NCI-H526 treated with DMSO at 0.1 percent for 48 hours (cell line): ENCODE measurements around the gene COL27A1.

Experiments
- DNase-seq: peaks from one replicate; lab custom pipeline; 2025; lab: John Stamatoyannopoulos, UW

Gene COL27A1

DNA sequence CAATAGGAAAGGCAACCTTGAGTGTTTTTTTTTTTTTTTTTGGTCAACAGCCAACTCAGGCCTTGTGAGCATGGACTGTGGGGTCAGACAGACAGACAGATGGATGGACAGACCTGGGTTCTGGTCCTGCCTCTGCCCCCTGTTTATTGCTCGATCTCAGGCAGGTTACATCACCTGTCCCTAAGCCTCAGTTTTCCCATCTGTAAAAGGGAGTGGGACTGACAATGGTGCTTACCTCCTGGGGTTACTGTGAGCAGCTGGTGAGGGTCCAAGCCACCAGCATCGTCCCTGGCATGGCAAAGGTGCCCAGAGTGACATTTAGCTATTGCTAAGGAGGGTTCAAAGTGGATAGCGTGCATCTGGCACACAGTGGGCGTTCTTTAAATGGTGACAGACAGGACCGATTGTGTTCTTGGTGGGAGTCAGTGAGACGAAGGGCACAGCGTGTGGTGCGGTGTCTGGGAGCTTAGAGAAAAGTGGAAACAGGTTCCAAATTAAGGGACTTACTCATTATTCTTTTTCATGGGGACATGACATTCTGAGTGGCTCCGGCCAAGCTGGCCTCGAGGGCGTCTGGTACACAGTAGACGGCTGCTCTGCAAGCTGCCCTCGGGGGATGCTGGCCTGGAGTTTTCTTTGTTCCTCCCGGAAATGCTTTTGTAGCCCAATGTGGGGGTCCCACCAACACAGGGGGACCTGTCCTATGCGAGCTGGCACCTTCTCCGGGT, 72.1 kb downstream of the COL27A1 start:
- no peak for DNase-seq

GRCh38 chr9:114228016-114228808, 72.9 kb downstream of the COL27A1 start:
- no peak for DNase-seq

GRCh38 chr9:114229295-114229694, 74.0 kb downstream of the COL27A1 start:
- DNase-seq, result no peak

GRCh38 chr9:114230068-114230467, 74.7 kb downstream of the COL27A1 start:
- no peak for DNase-seq

DNA sequence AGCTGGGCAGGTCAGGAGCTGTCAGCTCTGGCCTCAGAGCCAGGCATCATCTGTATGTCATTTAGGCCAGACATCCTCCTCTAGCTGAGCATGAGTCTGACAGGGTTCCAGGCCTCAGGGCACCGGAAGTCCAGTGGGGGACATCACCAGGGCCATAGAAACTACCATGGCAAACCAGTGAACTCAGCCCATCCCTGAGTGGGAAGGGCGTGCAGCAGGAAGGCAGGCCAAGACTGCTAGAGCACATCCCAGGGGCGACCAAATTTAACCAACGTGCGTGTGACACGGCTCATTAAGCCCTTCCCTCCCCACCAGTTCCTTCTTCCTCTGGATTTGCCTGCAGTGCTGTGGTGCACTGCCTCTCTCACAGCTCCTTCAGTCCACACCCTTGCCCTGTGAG, 75.9 kb downstream of the COL27A1 start:
- no peak for DNase-seq

- no peak for DNase-seq
Measured at GRCh38 chr9:114231719-114232449, 76.5 kb downstream of the COL27A1 start.

- DNase-seq, result no peak
Measured at GRCh38 chr9:114233491-114234185, 78.3 kb downstream of the COL27A1 start.

DNA sequence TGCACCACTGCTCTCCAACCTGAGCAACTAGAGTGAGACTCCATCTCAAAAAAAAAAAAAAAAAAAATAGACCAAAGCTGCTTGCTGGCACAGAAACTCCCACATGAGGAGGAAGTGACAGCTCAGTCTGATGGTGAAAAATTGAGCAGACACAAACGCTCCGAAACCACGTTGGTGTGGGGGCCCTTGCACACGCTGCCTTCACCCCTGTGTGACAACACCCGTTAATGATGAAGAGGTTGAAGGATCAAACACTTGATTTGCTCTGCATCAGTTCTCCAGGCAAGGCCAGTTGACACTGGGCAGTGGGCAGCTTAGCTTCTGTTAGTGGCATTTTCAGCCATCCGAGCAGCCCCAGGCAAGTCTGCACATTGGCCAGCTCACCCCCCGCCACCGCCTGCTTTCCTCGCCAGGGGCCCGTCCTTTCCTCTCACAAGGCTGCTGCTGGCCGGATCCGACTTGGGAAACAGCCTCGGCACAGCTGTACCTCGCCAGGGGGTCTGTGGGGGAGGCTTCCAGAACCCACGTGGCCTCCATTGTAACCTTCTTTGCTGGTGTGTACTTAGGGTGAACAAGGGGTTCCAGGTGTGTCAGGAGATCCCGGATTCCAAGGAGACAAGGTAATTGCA, 79.8 kb downstream of the COL27A1 start:
- no peak for DNase-seq

DNA sequence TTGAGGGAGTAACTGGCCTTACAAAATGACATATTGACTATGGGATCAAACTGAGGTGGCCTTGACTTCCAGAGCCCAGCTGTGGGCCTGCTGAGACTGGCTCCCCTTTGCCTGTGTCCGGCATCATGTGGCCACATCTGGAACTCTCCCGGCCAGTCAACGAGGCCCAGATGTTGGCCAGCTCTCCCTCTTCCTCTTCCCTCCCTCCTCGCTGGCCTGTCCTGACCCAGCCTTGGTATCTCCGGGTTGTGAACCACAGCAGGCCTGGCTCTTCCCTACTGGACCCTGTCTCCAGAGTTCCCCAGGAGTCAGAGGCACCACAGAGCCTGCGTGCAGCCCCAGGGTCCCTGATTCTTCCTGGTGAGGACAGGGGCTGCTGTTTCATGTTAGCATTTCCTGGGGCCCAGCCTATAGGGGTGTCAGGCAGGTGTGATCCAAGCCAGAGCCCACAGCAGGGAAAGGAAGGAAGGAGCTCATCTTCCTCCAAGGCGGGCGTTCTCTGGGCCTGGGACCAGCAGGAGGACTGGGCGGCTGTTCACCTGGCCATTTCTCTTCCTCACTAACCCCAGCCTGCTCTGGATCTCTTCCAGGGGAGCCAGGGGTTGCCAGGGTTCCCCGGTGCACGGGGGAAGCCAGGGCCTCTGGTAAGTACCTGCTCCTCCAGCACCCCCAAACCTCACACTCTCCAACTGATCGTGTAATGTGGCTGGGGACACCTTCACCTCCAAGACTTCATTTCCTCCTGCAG, 81.2 kb downstream of the COL27A1 start:
- no peak for DNase-seq

- no peak for DNase-seq
Measured at GRCh38 chr9:114237247-114237646, 81.9 kb downstream of the COL27A1 start.

DNA sequence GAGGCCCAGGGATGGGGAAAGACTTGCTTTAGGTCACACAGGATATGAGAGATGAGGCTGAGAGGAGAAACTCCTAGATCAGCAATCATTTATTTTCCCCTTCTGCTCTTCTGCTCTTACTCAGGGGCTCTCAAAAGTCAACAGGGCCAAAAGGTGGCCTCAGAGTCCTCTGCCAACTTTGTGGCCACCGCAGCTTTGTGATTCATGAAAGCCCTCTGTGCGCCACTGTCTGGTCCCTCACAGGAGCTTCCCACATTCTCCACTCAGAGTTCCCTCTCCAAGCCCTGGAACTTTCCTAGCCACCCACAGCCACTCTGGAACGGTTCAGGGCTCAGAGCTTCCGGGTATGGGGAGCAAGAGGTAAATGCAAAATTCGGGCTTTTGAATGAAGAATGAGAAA, 82.4 kb downstream of the COL27A1 start:
- DNase-seq, result no peak

DNA sequence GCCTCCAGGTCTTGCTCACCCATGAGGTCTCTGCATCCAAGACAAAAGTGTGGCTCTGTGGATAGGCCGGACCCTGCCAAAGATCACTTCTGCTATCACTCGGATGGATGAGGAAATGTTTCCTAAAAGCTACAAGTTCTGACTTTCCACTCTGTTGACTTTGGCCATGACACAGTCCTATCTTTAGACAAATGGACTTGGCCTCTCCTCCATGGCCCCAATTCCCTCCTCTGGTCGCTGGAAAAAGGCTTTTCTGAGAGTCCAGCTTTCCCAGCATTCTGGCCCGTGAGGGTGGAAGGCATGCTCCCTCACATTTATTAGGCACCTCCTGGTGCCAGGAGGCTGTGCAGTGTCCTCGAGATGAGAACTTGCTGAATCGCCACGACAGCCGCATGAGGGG, 83.1 kb downstream of the COL27A1 start:
- no peak for DNase-seq

DNA sequence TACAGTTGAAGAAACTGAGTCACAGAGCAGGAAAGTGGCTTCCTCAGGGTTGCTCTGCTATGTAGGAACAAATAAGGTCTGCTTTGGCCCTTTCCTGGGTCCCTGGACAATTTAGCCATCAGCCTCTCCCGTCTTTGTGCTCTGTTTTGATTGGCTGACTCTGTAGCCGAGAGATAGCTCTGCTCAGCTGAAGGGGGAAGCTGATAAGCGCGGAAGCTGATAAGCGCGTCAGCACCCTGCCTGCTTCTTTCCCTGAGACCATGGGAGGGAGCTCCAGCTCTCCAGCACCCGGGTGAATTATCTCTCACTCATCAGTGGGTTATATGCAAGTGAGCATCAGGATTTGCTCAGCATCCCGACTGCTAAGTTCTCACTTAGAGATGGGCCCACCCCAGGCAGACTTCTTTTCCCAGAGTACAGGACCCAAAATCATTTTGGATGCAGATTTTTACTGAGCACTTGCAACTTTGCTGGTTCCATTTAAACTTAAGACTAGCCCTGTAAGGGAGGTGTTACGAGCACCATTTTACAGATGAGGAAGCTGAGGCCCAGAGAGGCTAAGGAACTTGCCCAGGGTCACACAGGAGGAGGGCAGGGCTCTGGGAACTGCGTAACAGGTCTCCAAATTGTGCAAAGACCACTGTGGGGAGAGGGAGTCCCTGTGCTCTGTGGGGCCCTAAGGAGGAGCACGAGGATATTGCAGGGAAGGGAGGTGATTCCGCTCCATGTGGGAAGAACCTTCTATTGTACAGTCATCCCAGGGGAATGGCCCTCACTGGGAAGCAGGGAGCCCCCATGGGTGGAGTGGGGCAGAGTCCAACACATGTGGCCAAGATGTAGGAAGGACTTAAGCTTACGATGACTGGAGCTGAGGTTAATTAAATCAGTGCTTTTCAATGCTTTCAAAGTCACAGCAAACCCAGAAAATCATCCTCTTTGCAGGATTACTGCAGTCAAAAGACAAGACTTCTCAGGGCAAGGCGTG, 83.8 kb downstream of the COL27A1 start:
- no peak for DNase-seq

- no peak for DNase-seq
Measured at GRCh38 chr9:114240216-114240615, 84.9 kb downstream of the COL27A1 start.

DNA sequence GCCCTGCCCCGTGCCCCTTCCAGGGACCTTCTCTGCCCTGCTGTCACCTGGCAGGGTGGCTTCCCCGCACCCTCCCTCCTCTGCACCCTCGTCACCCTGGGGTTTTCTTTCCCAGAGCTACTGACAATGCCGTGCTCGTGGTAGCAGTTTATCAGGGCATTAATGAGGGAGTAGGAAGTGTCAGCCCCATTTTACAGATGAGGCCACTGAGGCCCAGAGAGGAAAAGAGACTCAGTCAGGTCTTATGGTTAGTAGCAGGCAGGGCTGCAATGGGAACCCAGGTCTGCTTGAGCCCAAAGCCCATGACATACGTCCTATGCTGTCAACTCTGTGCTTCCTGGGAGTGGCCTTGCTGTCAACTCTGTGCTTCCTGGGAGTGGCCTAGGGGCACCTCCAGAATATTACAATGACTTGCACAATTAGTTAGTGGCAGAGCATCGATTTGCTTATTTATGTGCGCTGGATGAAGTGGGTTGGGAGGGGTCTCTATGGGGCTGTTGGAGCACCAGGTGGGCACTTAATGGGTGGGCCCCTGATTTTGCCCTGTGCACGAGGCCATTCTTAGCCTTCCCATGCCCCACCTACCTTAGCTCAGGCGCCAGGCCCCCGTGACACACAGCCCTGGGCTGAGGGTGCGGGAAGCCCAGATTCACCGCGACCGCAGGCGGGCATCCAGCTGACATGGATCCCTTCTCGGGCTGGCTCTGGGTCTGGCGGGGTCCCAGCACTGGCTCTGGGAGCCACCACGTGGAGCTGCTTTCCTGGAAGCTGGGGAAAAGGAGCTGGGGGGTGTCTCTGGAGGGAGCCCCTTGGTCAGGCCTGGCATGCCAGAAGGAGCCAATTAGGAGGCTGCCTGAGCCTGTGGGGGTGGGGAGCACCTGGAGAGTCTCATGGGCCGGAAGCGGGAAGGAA, 85.6 kb downstream of the COL27A1 start:
- DNase-seq, result no peak

DNA sequence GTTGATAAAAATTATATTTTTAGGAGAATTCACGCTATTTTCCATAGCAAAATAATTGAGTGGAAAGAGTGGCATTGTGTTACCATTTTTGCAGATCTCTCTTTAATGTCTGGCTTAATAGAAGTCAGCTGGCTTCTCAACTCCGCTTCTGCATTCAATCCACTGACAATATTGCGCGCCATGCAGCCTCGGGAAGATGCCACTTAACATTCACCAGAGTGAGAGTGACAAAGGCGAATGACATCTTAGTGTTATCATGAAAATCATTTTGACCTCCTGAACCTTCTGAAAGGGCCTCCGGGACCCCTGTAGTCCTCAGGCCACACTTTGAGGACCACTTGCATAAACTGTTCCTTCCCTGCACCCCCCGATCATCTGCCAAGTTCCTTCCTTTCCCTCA, 87.5 kb downstream of the COL27A1 start:
- no peak for DNase-seq

DNA sequence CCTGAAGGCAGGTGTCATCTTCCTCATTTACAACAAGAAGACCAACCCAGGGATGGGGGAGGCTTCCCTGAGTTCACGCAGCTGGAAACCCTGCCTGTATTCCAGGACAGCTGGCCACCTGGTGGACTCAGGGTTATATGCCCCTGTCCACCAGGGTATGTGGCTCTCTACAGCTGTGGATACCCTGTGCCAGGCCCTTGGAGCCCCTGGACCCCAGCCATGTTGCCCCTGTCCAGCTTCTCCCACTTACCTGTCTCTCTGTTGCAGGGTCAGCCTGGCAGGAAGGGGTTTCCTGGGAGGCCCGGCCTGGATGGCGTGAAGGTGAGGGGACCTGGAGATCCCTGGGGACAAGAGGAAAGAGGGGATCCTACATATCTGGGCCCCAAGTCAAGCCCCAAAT, 87.9 kb downstream of the COL27A1 start:
- DNase-seq, result no peak

DNA sequence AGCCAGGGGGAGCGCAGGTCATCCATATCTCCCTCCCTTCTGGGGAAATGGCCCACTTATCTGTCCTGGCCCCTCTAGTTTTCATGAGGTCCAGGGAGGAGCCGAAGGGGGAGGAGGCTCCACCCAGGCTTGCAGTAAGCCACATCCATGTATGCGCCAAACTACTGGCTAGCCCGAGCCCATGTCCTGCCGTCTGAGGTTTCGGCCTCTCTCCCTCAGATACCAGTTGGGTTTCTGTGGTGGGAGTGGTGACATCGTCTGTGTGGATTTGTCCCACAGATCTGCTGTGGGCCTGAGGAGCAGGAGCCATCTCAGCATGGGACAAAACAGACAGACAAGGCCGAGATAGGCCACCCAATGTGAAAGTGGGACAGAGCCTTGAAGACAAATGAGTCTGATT, 89.2 kb downstream of the COL27A1 start:
- DNase-seq, result no peak

DNA sequence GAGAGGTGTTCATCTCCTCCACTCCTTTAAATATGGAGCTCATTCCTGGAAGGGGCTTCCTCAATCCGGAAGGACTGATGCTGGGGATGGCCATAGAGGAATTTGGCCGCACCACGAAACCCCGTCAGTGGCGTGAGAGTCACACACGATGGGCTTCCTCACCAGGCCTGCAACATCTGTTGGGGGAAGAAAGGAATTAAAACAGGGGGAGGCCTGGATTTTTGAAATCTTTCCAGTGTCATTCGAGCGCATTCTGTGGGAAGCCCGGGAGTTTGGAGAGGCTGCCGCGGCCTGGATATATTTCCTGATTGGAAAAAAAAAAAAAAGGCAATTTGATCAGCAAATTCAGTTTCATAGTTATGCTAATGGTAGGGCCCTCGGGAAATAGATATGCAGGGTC, 91.2 kb downstream of the COL27A1 start:
- DNase-seq, result no peak
